Measurements from ENCODE around the gene ARV1.

The ARV1 gene

DNA sequence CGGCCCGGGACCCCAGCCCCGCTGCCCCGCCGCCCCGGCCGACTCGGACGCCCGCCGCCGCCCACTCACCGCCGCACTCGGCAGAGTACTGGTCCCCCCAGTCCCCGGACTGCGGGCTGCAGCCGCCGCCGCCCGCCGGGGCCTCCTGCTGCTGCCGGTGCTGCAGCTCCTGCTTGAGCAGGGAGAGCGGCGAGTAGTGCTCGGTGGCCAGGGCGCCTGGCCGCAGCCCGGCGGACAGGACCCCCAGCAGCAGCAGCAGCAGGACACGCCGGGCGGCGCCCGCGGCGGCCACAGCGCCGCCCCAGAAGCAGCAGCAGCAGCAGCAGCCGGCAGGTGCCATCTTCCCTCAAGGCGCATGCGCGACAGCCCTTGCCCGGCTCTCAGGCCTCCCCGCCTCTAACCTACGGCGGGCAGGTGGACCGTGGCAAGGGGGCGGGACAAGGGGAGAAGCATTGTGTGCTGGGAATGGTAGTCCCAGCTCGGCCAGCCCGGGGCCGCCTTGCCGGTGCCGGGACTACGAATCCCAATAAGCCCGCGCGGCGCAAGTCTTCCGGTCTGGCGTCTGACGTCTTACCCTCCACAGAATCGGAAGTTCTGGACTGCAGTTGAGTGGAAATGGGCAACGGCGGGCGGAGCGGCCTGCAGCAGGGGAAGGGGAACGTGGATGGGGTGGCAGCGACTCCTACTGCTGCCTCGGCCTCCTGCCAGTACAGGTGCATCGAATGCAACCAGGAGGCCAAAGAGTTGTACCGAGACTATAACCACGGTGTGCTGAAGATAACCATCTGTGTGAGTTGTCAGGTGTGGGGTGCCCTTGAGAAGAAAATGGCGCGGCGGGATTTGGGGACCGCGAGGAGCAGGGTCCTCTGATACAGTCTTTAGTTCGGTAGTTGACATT is at the start of gene ARV1, which contains the start of gene TTC13:
ARV1 (plus strand) TSS at position 604 of the 898 bp plus-strand sequence; CDS start at position 616, 12 bp downstream.
TTC13 (minus strand) TSS at position 371 of the 898 bp plus-strand sequence; CDS start at position 340, 31 bp downstream.
- DNase-seq: peak; percentile 100

- DNase-seq: no peak
Measured at GRCh38 chr1:230930986-230931385, 47.9 kb upstream of the ARV1 start.

DNA sequence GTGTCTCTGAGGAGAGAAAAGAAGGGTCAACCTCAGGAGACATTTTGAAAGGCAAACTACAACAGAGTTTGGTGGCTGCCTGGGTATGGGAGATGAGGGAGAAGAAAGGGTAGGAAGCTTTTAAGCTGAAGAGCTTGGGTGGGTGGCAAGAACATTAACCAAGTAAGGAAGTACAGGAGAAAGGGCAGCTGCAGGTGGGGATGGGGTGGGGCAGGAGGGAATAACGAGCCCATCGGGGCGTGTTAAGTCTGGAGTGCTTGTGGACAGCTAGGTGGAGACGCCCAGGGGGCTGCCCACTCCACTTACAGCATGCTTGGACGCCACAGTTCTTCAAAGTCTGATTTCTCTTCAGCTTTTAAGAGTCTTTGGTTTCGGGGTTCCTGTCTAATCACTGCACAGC is 43.0 kb upstream of the ARV1 start:
- no peak for DNase-seq

DNA sequence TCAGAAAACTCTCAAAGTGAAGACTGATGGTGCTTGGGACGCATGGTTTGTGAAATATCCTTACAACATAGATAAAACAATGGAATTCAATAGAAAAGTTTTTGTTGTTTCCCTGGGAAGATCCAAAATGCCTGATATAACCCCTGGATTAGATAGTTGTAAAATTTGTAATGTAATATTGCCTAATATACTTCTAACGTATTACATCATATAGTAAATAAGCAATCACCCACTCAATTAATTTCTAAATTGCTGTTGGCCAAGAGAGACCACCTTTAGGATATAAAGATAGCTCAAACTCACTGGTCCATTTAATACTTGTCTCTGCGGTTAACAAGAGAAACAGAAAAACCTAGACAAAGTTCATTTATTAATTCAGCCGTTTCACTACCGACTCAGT is 42.4 kb upstream of the ARV1 start:
- DNase-seq: no peak

DNA sequence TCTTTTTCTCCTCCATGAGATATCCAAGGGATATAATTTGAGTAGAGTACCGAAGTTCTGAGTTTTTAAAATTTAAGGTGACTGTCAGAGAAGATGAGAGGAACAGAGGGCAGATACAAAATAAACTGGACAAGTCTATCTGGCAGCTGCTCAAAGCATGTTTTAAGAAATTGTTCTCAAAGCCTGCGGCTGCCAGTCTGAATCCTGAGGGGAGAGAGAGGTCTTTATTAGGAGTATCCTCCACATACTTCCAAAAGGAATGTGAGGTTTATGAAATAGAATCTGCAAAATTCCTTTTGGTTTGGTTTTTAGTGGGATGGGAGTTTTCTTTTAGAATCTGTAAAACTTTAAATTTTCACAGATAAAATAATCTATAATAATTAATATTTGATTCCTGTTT is 41.5 kb upstream of the ARV1 start:
- no peak for DNase-seq

- no peak for DNase-seq
Measured at GRCh38 chr1:230938924-230939368, 39.9 kb upstream of the ARV1 start.

GRCh38 chr1:230939806-230940489 is 38.9 kb upstream of the ARV1 start:
- DNase-seq: no peak

GRCh38 chr1:230940848-230941247 is 38.0 kb upstream of the ARV1 start:
- DNase-seq: no peak

DNA sequence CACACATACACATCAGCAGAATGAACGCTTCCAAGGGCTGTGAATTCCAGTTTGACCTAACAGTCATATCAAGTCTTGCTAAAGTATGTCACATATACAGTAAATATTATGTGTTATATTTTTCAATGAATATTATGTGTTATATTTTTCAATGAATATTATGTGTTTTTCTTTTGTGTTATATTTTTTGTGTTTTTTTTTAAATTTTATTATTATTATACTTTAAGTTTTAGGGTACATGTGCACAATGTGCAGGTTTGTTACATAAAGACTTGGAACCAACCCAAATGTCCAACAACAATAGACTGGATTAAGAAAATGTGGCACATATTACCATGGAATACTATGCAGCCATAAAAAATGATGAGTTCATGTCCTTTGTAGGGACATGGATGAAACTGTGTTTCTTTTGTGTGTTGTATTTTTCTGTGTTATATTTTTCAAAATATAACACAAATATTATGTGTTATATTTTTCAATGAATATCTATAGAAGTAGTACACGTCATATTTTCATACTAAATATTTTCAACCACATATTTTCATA is 35.8 kb upstream of the ARV1 start:
- no peak for DNase-seq

DNA sequence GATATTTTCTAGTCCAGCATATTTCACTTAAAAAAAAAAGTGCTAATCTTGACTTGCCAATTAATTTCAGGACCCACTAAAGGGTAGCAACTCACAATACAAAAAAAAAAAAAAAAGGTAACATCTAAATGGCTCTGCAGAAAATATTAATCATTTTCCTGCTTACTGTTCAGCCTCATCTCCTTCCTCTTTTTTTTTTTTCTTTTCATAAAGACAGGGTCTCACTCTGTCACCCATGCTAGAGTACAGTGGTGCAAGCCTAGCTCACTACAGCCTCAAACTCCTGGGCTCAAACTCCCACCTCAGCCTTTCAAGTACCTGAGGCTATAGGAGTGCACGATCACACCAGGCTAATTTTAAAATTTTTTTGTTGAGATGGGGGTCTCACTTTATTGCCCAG is 30.6 kb upstream of the ARV1 start:
- peak; percentile 5 for DNase-seq

GRCh38 chr1:230948903-230949302 is 30.0 kb upstream of the ARV1 start:
- DNase-seq: no peak

- DNase-seq: no peak
Measured at GRCh38 chr1:230950404-230950803, 28.5 kb upstream of the ARV1 start.

GRCh38 chr1:230957580-230957989 is 21.3 kb upstream of the ARV1 start:
- DNase-seq: no peak

- no peak for DNase-seq
Measured at GRCh38 chr1:230958370-230958769, 20.5 kb upstream of the ARV1 start.

- no peak for DNase-seq
Measured at GRCh38 chr1:230964896-230965295, 14.0 kb upstream of the ARV1 start.

- DNase-seq: no peak
Measured at GRCh38 chr1:230965535-230965934, 13.4 kb upstream of the ARV1 start.

DNA sequence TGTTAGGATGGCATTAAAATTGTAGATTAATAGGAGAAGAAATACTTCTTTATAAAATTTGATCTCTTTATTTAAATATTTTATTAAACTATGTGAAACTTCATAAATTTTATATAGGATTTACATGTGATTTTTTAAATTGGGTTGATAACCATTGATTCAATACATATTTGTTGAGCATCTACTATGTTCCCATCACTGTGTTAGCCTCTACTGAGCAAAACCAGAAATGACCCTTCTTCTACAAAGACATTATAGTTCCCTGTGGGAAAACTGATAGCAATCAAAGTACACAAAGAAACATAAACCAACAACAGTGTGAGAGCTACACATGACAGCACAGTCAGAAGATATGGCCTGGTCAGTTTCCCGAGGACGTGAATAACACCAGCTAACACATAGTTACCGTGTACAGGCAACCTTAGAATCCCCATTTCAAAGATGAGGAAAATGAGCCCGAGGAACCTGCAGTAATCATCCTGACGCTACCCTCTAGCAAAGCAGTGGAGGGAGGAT is 12.5 kb upstream of the ARV1 start:
- no peak for DNase-seq

GRCh38 chr1:230970432-230970831 is 8.5 kb upstream of the ARV1 start:
- no peak for DNase-seq

- no peak for DNase-seq
Measured at GRCh38 chr1:230971771-230972170, 7.1 kb upstream of the ARV1 start.

GRCh38 chr1:230972855-230973271 is 6.0 kb upstream of the ARV1 start:
- peak; percentile 77 for DNase-seq

DNA sequence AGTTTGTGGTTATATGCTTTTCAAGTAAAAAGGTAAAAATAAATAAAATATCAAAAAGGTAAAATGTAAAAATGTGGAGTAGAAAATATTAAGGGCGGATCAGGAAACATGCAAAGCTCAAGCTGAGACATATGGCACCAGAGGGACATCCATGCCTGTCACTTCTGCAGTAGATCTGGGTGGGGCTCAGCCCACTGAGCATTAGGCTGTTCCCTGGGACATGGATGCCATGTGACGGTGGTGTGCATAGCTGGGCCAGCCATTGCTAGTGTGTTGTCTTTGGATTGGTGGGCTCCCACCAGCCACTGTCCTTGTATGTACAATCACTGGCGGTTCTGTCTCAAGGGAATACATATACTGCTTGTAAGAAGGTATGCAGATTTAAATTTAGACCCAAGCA is 3.3 kb upstream of the ARV1 start:
- peak; percentile 20 for DNase-seq

GRCh38 chr1:230976360-230976759 is 2.5 kb upstream of the ARV1 start:
- DNase-seq: no peak
